Activated T-helper 1 cell treated with Interleukin-2 at 50 U/mL for 16 hours (primary cell): ENCODE data around the gene PGM2L1.

Source experiments
- DNase-seq: peaks from one replicate; pipeline ENCODE4 v3.0.0-alpha.2; 2020; ENCODE audit warnings: low read depth

Gene PGM2L1

GRCh38 chr11:74299015-74299414 is 99.2 kb downstream of the PGM2L1 start:
- no peak for DNase-seq

GRCh38 chr11:74297484-74297883 is 100.7 kb downstream of the PGM2L1 start:
- no peak for DNase-seq

- DNase-seq: no peak
Measured at GRCh38 chr11:74288911-74289310, 109.3 kb downstream of the PGM2L1 start.

GRCh38 chr11:74288161-74288560 is 110.1 kb downstream of the PGM2L1 start:
- no peak for DNase-seq

- no peak for DNase-seq
Measured at GRCh38 chr11:74284466-74284865, 113.8 kb downstream of the PGM2L1 start.

- DNase-seq: no peak
Measured at GRCh38 chr11:74283580-74284180, 114.6 kb downstream of the PGM2L1 start.

GRCh38 chr11:74282914-74283371 is 115.3 kb downstream of the PGM2L1 start:
- DNase-seq: no peak

GRCh38 chr11:74282421-74282820 is 115.8 kb downstream of the PGM2L1 start:
- no peak for DNase-seq

GRCh38 chr11:74280494-74280893 is 117.7 kb downstream of the PGM2L1 start:
- DNase-seq: no peak
